B cell (primary cell): ENCODE results near the gene HPGD. TPM values are rescaled to one million over a fixed set of nuclear protein-coding genes. Genes with fewer than 3 reads are reported as not detected.

Experiments
- ATAC-seq: fragments of 200-7000 bp; cut with Tn5 transposase; one replicate; pipeline ENCODE4 v1.10.0; 2021; ENCODE audit warnings: low read depth, mild to moderate bottlenecking, moderate number of reproducible peaks, moderate library complexity
- CTCF ChIA-PET: fragments of 350-600 bp; sonication (Branson Sonifier 250); formaldehyde crosslinking; loops from one replicate; lab custom pipeline; 2021; ENCODE audit warnings: antibody characterized with exemption, inconsistent platforms; lab: Charles Lee
- POLR2A ChIA-PET: fragments of 350-600 bp; sonication (Branson Sonifier 250); formaldehyde crosslinking; loops from one replicate; lab custom pipeline; 2021; ENCODE audit warnings: antibody characterized with exemption; lab: Charles Lee
- DNase-seq: peaks from one replicate; pipeline ENCODE4 v3.0.0; 2013
- H2AFZ ChIP-seq: 2 replicates; pipeline ENCODE4 v1.6.1; 2012; ENCODE audit warnings: mild to moderate bottlenecking, low read depth, low read length; ENCODE audit not compliant: insufficient read depth, poor library complexity, severe bottlenecking
- H3K27ac ChIP-seq, 2 donors: 1 replicate in 1 of 2; 2 replicates in 1 of 2; pipeline ENCODE4 v1.5.1; 2012 to 2013; ENCODE audit warnings: low read length in 2 of 2, mild to moderate bottlenecking in 2 of 2, moderate library complexity in 1 of 2
- H3K27me3 ChIP-seq, 4 experiments: fragments of 200-600 bp in 1 of 4; sonication (generic) in 1 of 4; replicated peaks in 1 of 4; 1 replicate in 2 of 4; 2 replicates in 2 of 4; pipeline versions ENCODE4 v1.6.1 to v1.7.0; 2013 to 2016; ENCODE audit warnings: low read length in 3 of 4, mild to moderate bottlenecking in 2 of 4, mixed read lengths in 1 of 4, moderate library complexity in 1 of 4; ENCODE audit not compliant: insufficient read depth in 4 of 4, control insufficient read depth in 3 of 4; ENCODE audit errors: control extremely low read depth in 1 of 4
- H3K36me3 ChIP-seq, 2 experiments: replicated peaks in 1 of 2; 1 replicate in 1 of 2; 2 replicates in 1 of 2; pipeline versions ENCODE4 v1.6.1 to v1.7.1; 2013; ENCODE audit warnings: low read length in 1 of 2; ENCODE audit not compliant: insufficient read depth in 2 of 2, control insufficient read depth in 1 of 2; ENCODE audit errors: control extremely low read depth in 1 of 2, extremely low read depth in 1 of 2
- H3K4me1 ChIP-seq, 2 donors: fragments of 200-600 bp in 1 of 2; sonication (generic) in 1 of 2; 1 replicate in 1 of 2; 2 replicates in 1 of 2; pipeline versions ENCODE4 v1.5.1 to v1.6.1; 2013 to 2017; ENCODE audit warnings: low read length in 2 of 2; ENCODE audit not compliant: control insufficient read depth in 2 of 2, insufficient read depth in 2 of 2
- H3K4me2 ChIP-seq: replicated peaks from 2 replicates; pipeline ENCODE3; 2012; ENCODE audit warnings: mild to moderate bottlenecking, low read depth, low read length; ENCODE audit not compliant: poor library complexity, severe bottlenecking
- H3K4me3 ChIP-seq, 5 experiments: fragments of 200-600 bp in 1 of 5; sonication (generic) in 1 of 5; 1 replicate in 3 of 5; 2 replicates in 2 of 5; pipeline versions ENCODE4 v1.5.1 to v1.7.0; 2011 to 2016; ENCODE audit warnings: low read length in 4 of 5, mild to moderate bottlenecking in 4 of 5, low read depth in 2 of 5, control low read depth in 1 of 5, moderate library complexity in 1 of 5; ENCODE audit not compliant: insufficient read depth in 1 of 5; ENCODE audit errors: control extremely low read depth in 1 of 5, extremely low read depth in 1 of 5
- H3K79me2 ChIP-seq: fragments of 200-600 bp; sonication (generic); one replicate; pipeline ENCODE4 v1.6.0; 2016; ENCODE audit warnings: low read length; ENCODE audit not compliant: control insufficient read depth, insufficient read depth
- H3K9ac ChIP-seq: fragments of 200-600 bp; sonication (generic); 2 replicates; pipeline ENCODE4 v1.6.1; 2017; ENCODE audit warnings: mild to moderate bottlenecking, low read length, moderate library complexity
- H3K9me3 ChIP-seq, 3 donors: one replicate each; pipeline versions ENCODE4 v1.6.1 to v1.7.1; 2013; ENCODE audit warnings: low read length in 2 of 3; ENCODE audit not compliant: control insufficient read depth in 2 of 3, insufficient read depth in 1 of 3; ENCODE audit errors: control extremely low read depth in 1 of 3
- H4K20me1 ChIP-seq: 2 replicates; pipeline ENCODE4 v1.6.0; 2012; ENCODE audit warnings: mild to moderate bottlenecking, low read length; ENCODE audit not compliant: insufficient read depth, control insufficient read depth, poor library complexity, severe bottlenecking
- H3K27ac Mint-ChIP-seq: one replicate; pipeline ENCODE4 v1.8.0; 2021; ENCODE audit warnings: mixed read lengths
- H3K27me3 Mint-ChIP-seq: one replicate; pipeline ENCODE4 v1.8.0; 2021; ENCODE audit warnings: mixed read lengths
- H3K4me1 Mint-ChIP-seq: one replicate; pipeline ENCODE4 v1.8.0; 2021; ENCODE audit warnings: mixed read lengths
- H3K4me3 Mint-ChIP-seq: one replicate; pipeline ENCODE4 v1.8.0; 2021; ENCODE audit warnings: mixed read lengths
- H3K9me3 Mint-ChIP-seq: one replicate; pipeline ENCODE4 v1.8.0; 2022; ENCODE audit warnings: mixed read lengths; ENCODE audit not compliant: insufficient read depth
- EZH2 ChIP-seq: IDR thresholded peaks from 2 replicates; pipeline ENCODE4 v1.6.1; 2012; ENCODE audit warnings: borderline replicate concordance, low read depth, mild to moderate bottlenecking, moderate library complexity, low read length; ENCODE audit not compliant: insufficient read depth, poor library complexity, severe bottlenecking
- WGBS: methylation state at CpG from one replicate; pipeline ENCODE4 v1.1.5; 2013; ENCODE audit warnings: missing lambda C conversion rate; ENCODE audit not compliant: insufficient coverage; 5-methylcytosine and 5-hydroxymethylcytosine counted together
- intact Hi-C: fragments of 100-400 bp; cut with micrococcal nuclease; formaldehyde crosslinking; loops from one replicate; pipeline ENCODE4 v1.10.0; 2022
- polyA plus RNA-seq: library from polyadenylated mRNA; depleted of rRNA; stranded (reverse); fragments of >200 nt; gene quantifications from 2 replicates; pipeline ENCODE4 v1.2.3, GENCODE V29; 2012
- total RNA-seq, 2 donors: library from RNA; stranded (reverse); fragments of 120-200 nt in 1 of 2; gene quantifications; 1 replicate in 1 of 2; 2 replicates in 1 of 2; pipeline versions ENCODE4 v1.2.3 to v1.2.4, GENCODE V29; 2013 to 2022
- TF ChIP-seq, protein P1 (sequence below): fragments of 200-600 bp; IDR thresholded peaks from one replicate; pipeline ENCODE4 v1.8.0; 2022; ENCODE audit warnings: antibody characterized with exemption, mild to moderate bottlenecking

The HPGD gene
- total and polyA plus RNA-seq, 2 donors (not counting 1 experiment from before 2014, with no cell fraction given) = 0.67 TPM; not detected in 1

DNA sequence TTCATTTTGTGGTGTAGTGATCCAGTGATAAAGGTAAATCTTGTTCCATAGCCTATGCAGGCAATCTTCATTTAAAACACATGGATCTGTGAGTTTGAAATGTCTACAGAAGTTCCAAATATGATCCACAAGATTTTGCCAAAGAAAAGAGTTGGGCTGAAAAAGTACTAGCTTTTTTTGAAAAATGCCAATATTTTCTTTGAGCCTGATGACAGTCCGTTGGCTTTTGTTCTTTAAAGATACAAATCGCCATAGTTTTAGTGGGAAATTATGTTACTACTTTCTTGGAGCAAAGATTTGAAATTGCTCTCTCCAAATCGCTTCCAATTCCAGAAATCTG lies 71.5 kb downstream of the HPGD start:
- WGBS = no CpG with 5 or more reads among the region's 3 CpGs
- intact Hi-C loops = no loop called here
- Histone ChIP-seq H3K27me3 (no peaks in the 10 kb centered on the region), H3K9ac (no peak overlapping the region), H3K4me1 (no peaks in the 10 kb centered on the region), H3K9me3 (no peaks in the 10 kb centered on the region), H3K27ac (no peak overlapping the region), H3K4me2 (no peak overlapping the region), H4K20me1 (no peaks in the 10 kb centered on the region), H3K4me3 (no peak overlapping the region), H2AFZ (no peak overlapping the region), H3K36me3 (no peaks in the 10 kb centered on the region), H3K79me2 (no peaks in the 10 kb centered on the region)
- TF ChIP-seq, protein P1, sequence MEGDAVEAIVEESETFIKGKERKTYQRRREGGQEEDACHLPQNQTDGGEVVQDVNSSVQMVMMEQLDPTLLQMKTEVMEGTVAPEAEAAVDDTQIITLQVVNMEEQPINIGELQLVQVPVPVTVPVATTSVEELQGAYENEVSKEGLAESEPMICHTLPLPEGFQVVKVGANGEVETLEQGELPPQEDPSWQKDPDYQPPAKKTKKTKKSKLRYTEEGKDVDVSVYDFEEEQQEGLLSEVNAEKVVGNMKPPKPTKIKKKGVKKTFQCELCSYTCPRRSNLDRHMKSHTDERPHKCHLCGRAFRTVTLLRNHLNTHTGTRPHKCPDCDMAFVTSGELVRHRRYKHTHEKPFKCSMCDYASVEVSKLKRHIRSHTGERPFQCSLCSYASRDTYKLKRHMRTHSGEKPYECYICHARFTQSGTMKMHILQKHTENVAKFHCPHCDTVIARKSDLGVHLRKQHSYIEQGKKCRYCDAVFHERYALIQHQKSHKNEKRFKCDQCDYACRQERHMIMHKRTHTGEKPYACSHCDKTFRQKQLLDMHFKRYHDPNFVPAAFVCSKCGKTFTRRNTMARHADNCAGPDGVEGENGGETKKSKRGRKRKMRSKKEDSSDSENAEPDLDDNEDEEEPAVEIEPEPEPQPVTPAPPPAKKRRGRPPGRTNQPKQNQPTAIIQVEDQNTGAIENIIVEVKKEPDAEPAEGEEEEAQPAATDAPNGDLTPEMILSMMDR = no peak
- TF ChIP-seq EZH2 = no peak
- H3K4me1 Mint-ChIP-seq = no peaks in the 10 kb centered on the region
- no peak for ATAC-seq
- ChIA-PET POLR2A (no interaction called here), CTCF (no interaction called here)
- H3K9me3 Mint-ChIP-seq = no peaks in the 10 kb centered on the region
- no peak overlapping the region for H3K4me3 Mint-ChIP-seq
- no peaks in the 10 kb centered on the region for H3K27me3 Mint-ChIP-seq
- H3K27ac Mint-ChIP-seq = no peak overlapping the region
- DNase-seq = no peak

DNA sequence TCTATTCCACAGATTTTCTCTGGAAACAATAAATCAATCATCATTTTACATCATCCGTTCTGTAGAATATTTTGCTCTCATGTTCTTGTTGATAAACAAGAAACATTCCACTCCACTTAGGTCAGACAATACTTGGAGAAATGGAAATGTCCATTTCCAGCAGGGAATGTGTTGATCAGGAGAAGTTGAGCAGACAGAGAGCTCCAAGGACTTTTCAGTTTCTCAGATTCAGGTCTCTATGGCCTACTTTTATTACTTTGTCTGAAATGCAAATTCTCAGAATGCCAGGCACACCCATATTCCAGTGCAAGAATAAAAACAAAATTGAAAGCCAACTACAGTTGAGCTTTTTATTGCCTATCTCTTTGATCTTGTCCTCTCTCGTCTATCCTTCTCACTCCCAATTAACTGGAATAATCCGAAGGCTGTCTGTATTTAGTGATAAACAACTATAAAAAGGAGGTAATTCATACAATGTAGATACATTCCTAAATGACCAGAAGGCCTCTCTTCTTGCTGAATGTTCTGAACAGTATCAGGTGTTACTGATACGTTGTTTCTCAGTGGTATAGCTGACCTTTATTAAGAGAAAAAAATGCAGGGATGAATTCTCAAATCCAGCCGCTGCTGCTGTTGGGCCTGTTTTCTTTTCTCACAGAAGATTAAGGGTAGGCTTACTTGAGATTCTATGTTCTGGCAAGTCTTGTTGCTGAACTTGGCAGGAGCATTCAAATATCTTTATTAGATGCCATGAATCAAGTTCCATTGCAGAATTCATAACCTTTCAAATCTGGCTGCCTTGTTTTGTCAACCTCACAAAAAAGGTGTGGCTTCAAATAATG lies 72.1 kb downstream of the HPGD start:
- intact Hi-C loops = no loop called here
- Histone ChIP-seq H3K4me3 (no peak overlapping the region), H3K36me3 (no peaks in the 10 kb centered on the region), H3K79me2 (no peaks in the 10 kb centered on the region), H3K27ac (no peak overlapping the region), H3K27me3 (no peaks in the 10 kb centered on the region), H3K9ac (no peak overlapping the region), H3K4me2 (no peak overlapping the region), H3K9me3 (no peaks in the 10 kb centered on the region), H4K20me1 (no peaks in the 10 kb centered on the region), H2AFZ (no peak overlapping the region), H3K4me1 (no peaks in the 10 kb centered on the region)
- no peak for ATAC-seq
- no peaks in the 10 kb centered on the region for H3K27me3 Mint-ChIP-seq
- no peaks in the 10 kb centered on the region for H3K4me1 Mint-ChIP-seq
- ChIA-PET CTCF (no interaction called here), POLR2A (no interaction called here)
- WGBS = no CpG with 5 or more reads among the region's 5 CpGs
- H3K27ac Mint-ChIP-seq = no peak overlapping the region
- no peaks in the 10 kb centered on the region for H3K9me3 Mint-ChIP-seq
- no peak overlapping the region for H3K4me3 Mint-ChIP-seq
- DNase-seq = no peak
- TF ChIP-seq EZH2 = no peak
- TF ChIP-seq, protein P1 = no peak
